IMR-90 (cell line): ENCODE results near the gene FKBP10. TPM values are rescaled to one million over a fixed set of nuclear protein-coding genes. Genes with fewer than 3 reads are reported as not detected.

ENCODE experiments used
- ATAC-seq: fragments of 200-7000 bp; cut with Tn5 transposase; 2 replicates; pipeline ENCODE4 v1.9.1; 2020; ENCODE audit warnings: low read depth, mild to moderate bottlenecking, moderate library complexity
- BruUV-seq: library from RNA; stranded (reverse); fragments of 400-500 nt; replicated peaks from 2 replicates; lab custom pipeline; 2021; lab: Mats Ljungman, UMichigan
- CTCF ChIA-PET: fragments of 300-600 bp; formaldehyde crosslinking; extraction: SDS; loops from one replicate; lab custom pipeline; 2021; ENCODE audit warnings: antibody characterized with exemption; lab: Yijun Ruan, JAX
- POLR2A ChIA-PET: fragments of 300-600 bp; sonication (Branson Sonifier 250); formaldehyde crosslinking; loops from one replicate; lab custom pipeline; 2022; ENCODE audit warnings: antibody characterized with exemption; ENCODE audit not compliant: unreplicated experiment; lab: Charles Lee
- DNase-seq: peaks from one replicate; pipeline ENCODE4 v3.0.0; 2013
- H2AFZ ChIP-seq: replicated peaks from 2 replicates; pipeline ENCODE3; 2013; ENCODE audit warnings: low read length, mild to moderate bottlenecking; ENCODE audit not compliant: poor library complexity
- H2AK5ac ChIP-seq: 2 replicates; pipeline ENCODE4 v1.6.1; 2013; ENCODE audit warnings: low read depth, low read length, inconsistent platforms
- H2AK9ac ChIP-seq: replicated peaks from 2 replicates; pipeline ENCODE3; 2013; ENCODE audit warnings: mild to moderate bottlenecking, low read depth, low read length, moderate library complexity; ENCODE audit not compliant: poor library complexity
- H2BK120ac ChIP-seq: 2 replicates; pipeline ENCODE4 v1.6.1; 2013; ENCODE audit warnings: low read depth, low read length, inconsistent platforms
- H2BK15ac ChIP-seq: 3 replicates; pipeline ENCODE4 v1.6.1; 2013; ENCODE audit warnings: low read depth, low read length, inconsistent platforms
- H2BK20ac ChIP-seq: 2 replicates; pipeline ENCODE4 v1.6.1; 2013; ENCODE audit warnings: low read depth, mild to moderate bottlenecking, inconsistent platforms, low read length, moderate library complexity
- H2BK5ac ChIP-seq: 2 replicates; pipeline ENCODE4 v1.6.1; 2013; ENCODE audit warnings: mild to moderate bottlenecking, low read depth, low read length, inconsistent platforms; ENCODE audit not compliant: poor library complexity, severe bottlenecking
- H3K14ac ChIP-seq: replicated peaks from 2 replicates; pipeline ENCODE4 v1.6.1; 2013; ENCODE audit warnings: low read depth, low read length, inconsistent platforms
- H3K18ac ChIP-seq: 2 replicates; pipeline ENCODE4 v1.6.1; 2013; ENCODE audit warnings: low read depth, low read length, control low read depth
- H3K23ac ChIP-seq: 2 replicates; pipeline ENCODE4 v1.6.1; 2013; ENCODE audit warnings: low read depth, low read length, inconsistent platforms
- H3K27ac ChIP-seq: 2 replicates; pipeline ENCODE4 v1.5.1; 2013; ENCODE audit warnings: mild to moderate bottlenecking, control low read depth, low read length; ENCODE audit not compliant: insufficient read depth
- H3K27me3 ChIP-seq: 2 replicates; pipeline ENCODE4 v1.6.1; 2013; ENCODE audit warnings: low read length; ENCODE audit not compliant: control insufficient read depth, insufficient read depth
- H3K36me3 ChIP-seq: 2 replicates; pipeline ENCODE4 v1.6.1; 2013; ENCODE audit warnings: low read length, mixed read lengths; ENCODE audit not compliant: control insufficient read depth, insufficient read depth
- H3K4ac ChIP-seq: 2 replicates; pipeline ENCODE4 v1.6.1; 2013; ENCODE audit warnings: low read depth, low read length, inconsistent platforms
- H3K4me1 ChIP-seq: 2 replicates; pipeline ENCODE4 v1.6.1; 2013; ENCODE audit warnings: low read length, mixed read lengths; ENCODE audit not compliant: control insufficient read depth, insufficient read depth
- H3K4me2 ChIP-seq: 2 replicates; pipeline ENCODE4 v1.6.1; 2013; ENCODE audit warnings: low read depth, mild to moderate bottlenecking, control low read depth, low read length, moderate library complexity
- H3K4me3 ChIP-seq: 2 replicates; pipeline ENCODE4 v1.5.1; 2013; ENCODE audit warnings: low read depth, mild to moderate bottlenecking, control low read depth, low read length, moderate library complexity; ENCODE audit not compliant: insufficient read depth
- H3K56ac ChIP-seq: 2 replicates; pipeline ENCODE4 v1.6.1; 2013; ENCODE audit warnings: low read length, inconsistent platforms; ENCODE audit not compliant: insufficient read depth; ENCODE audit errors: extremely low read depth
- H3K79me1 ChIP-seq, 2 experiments: 2 replicates each; pipeline ENCODE4 v1.6.1; 2013; ENCODE audit warnings: low read length in 2 of 2, inconsistent platforms in 1 of 2, low read depth in 1 of 2
- H3K9ac ChIP-seq: 2 replicates; pipeline ENCODE4 v1.6.1; 2013; ENCODE audit warnings: low read depth, low read length, control low read depth
- H3K9me1 ChIP-seq: 2 replicates; pipeline ENCODE4 v1.6.1; 2013; ENCODE audit warnings: low read length, inconsistent platforms; ENCODE audit not compliant: insufficient read depth
- H3K9me3 ChIP-seq: 2 replicates; pipeline ENCODE4 v1.6.1; 2013; ENCODE audit warnings: low read length; ENCODE audit not compliant: control insufficient read depth, insufficient read depth
- H4K20me1 ChIP-seq: 2 replicates; pipeline ENCODE4 v1.6.1; 2013; ENCODE audit warnings: low read length, inconsistent platforms; ENCODE audit not compliant: insufficient read depth
- H4K5ac ChIP-seq: 2 replicates; pipeline ENCODE4 v1.6.1; 2013; ENCODE audit warnings: mild to moderate bottlenecking, low read depth, low read length, control low read depth
- H4K8ac ChIP-seq, 2 experiments: 2 replicates each; pipeline ENCODE4 v1.6.1; 2013; ENCODE audit warnings: low read depth in 2 of 2, low read length in 2 of 2, control low read depth in 1 of 2, inconsistent platforms in 1 of 2
- H4K91ac ChIP-seq: 2 replicates; pipeline ENCODE4 v1.6.1; 2013; ENCODE audit warnings: low read depth, low read length, inconsistent platforms; ENCODE audit not compliant: insufficient read depth
- BHLHE40 ChIP-seq: fragments of 150-350 bp; IDR thresholded peaks from 2 replicates; pipeline ENCODE4 v1.6.1; 2016; ENCODE audit warnings: mild to moderate bottlenecking, low read depth, low read length
- CEBPB ChIP-seq: IDR thresholded peaks from 2 replicates; pipeline ENCODE4 v1.6.1; 2012; ENCODE audit warnings: low read depth, low read length, improper control_type of control experiment
- CHD1 ChIP-seq: IDR thresholded peaks from 2 replicates; pipeline ENCODE4 v1.6.1; 2012; ENCODE audit warnings: low read depth, low read length, improper control_type of control experiment
- FOS ChIP-seq: fragments of 150-350 bp; IDR thresholded peaks from 2 replicates; pipeline ENCODE4 v1.6.1; 2016; ENCODE audit warnings: low read depth, low read length
- MAFK ChIP-seq: IDR thresholded peaks from 2 replicates; pipeline ENCODE4 v1.6.1; 2012; ENCODE audit warnings: low read depth, low read length, improper control_type of control experiment
- MAZ ChIP-seq: IDR thresholded peaks from 2 replicates; pipeline ENCODE4 v1.6.1; 2012; ENCODE audit warnings: low read depth, mild to moderate bottlenecking, low read length, improper control_type of control experiment, moderate library complexity, borderline replicate concordance
- MXI1 ChIP-seq: IDR thresholded peaks from 2 replicates; pipeline ENCODE4 v1.6.1; 2012; ENCODE audit warnings: low read depth, mild to moderate bottlenecking, low read length, moderate library complexity, borderline replicate concordance
- NFE2L2 ChIP-seq: fragments of 150-350 bp; IDR thresholded peaks from 2 replicates; pipeline ENCODE4 v1.6.1; 2016; ENCODE audit warnings: low read depth, mild to moderate bottlenecking, low read length
- POLR2A ChIP-seq: IDR thresholded peaks from 2 replicates; pipeline ENCODE4 v1.6.1; 2012; ENCODE audit warnings: mild to moderate bottlenecking, low read depth, low read length
- RAD21 ChIP-seq: IDR thresholded peaks from 2 replicates; pipeline ENCODE4 v1.6.1; 2012; ENCODE audit warnings: low read length, improper control_type of control experiment
- RCOR1 ChIP-seq: IDR thresholded peaks from 2 replicates; pipeline ENCODE4 v1.6.1; 2012; ENCODE audit warnings: mild to moderate bottlenecking, low read length, improper control_type of control experiment; ENCODE audit not compliant: insufficient replicate concordance
- RFX5 ChIP-seq: IDR thresholded peaks from 2 replicates; pipeline ENCODE4 v1.8.0; 2012; ENCODE audit warnings: low read depth, mild to moderate bottlenecking, low read length, moderate library complexity
- SMC3 ChIP-seq: fragments of 150-350 bp; IDR thresholded peaks from 2 replicates; pipeline ENCODE4 v1.6.1; 2016; ENCODE audit warnings: low read depth, mild to moderate bottlenecking, antibody characterized with exemption, low read length, moderate library complexity
- WGBS, 2 experiments: methylation state at CpG; one replicate each; pipeline versions ENCODE4 v1.1.5 to v1.1.7; 2013; ENCODE audit warnings: missing lambda C conversion rate in 2 of 2; ENCODE audit not compliant: insufficient read length in 1 of 2; ENCODE audit errors: extremely low coverage in 2 of 2; 5-methylcytosine and 5-hydroxymethylcytosine counted together
- dilution Hi-C: fragments of 300-500 bp; cut with HindIII; formaldehyde crosslinking; loops from one replicate; pipeline ENCODE4 v1.14.3; 2018; ENCODE audit warnings: low sequenced_read_pairs; ENCODE audit not compliant: unreplicated experiment
- in situ Hi-C: fragments of 300-500 bp; cut with MboI; formaldehyde crosslinking; loops from 3 replicates; pipeline ENCODE4 v1.14.3; 2019; ENCODE audit warnings: low sequenced_read_pairs, inconsistent platforms, mixed read lengths
- intact Hi-C: fragments of 100-400 bp; cut with micrococcal nuclease; formaldehyde crosslinking; loops from 2 replicates; pipeline ENCODE4 v1.10.0; 2022
- polyA plus RNA-seq, 3 experiments: library from polyadenylated mRNA; depleted of rRNA; stranded (reverse); fragments of >200 nt; gene quantifications; 2 replicates each; pipeline ENCODE4 v1.2.3, GENCODE V29; 2012; ENCODE audit warnings: low replicate concordance in 1 of 3
- total RNA-seq: library from RNA; depleted of rRNA; stranded (reverse); fragments of >200 nt; gene quantifications from 2 replicates; pipeline ENCODE4 v1.2.3, GENCODE V29; 2012
- TF ChIP-seq, protein P1 (sequence below): conservative IDR thresholded peaks from 2 replicates; pipeline ENCODE4 v1.5.1; 2012; ENCODE audit warnings: mild to moderate bottlenecking, low read depth, low read length, improper control_type of control experiment
- TF ChIP-seq, protein P2 (sequence below): fragments of 150-350 bp; IDR thresholded peaks from 2 replicates; pipeline ENCODE4 v1.6.1; 2016; ENCODE audit warnings: low read depth, mild to moderate bottlenecking, low read length, moderate library complexity, borderline replicate concordance

FKBP10 gene
- total and polyA plus RNA-seq, 2 of the 4 experiments (the other 2 are of a cell fraction): 170 to 984 TPM

DNA sequence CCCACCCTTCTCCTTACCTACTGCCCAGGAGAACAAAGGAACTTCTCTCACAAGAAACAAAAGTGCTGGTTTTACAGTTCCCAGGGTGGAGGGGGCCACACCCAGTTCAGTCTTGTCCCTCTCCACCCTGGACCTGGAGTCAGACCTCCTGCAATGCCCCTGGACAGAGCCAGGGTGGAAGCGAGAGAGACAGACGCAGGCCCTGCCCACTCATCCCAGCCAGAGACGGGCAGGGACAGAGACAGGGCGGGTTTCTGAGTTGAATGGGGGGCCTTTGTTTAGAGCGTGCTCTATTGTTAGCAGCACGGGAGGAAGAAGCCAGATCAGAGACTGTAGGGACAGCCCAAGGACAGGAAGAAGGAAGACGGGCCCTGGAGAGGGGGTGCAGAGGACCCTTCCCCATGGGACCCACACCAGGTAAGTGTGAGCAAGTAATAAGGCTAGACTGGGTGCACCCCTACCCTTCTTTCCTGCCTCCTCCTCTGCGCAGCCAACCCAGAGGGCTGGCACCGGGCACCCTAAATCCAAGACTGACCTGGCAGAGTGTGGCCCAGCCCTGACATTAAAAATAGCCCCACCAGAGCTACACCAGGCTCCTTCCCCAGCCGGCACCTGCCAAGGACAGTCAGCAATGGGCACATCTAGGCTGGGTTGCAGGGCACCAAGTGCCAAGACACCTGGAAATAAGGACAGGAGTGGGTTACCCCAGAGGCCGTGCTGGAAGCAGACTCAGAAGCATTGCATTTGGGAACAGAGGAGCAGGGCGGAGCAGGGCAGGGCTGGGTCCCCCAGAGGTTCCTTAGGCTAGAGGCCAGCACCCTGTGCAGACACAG is 37.2 kb upstream of the FKBP10 start:
- no peak overlapping the region for H4K5ac ChIP-seq
- no peak overlapping the region for H4K91ac ChIP-seq
- 90% methylated on average over 2 of the region's 12 CpGs; no CpG with 5 or more reads in 1 of the 2 experiments for WGBS, 2 experiments
- no peak overlapping the region for H3K23ac ChIP-seq
- 0 out of 2 replicates have a peak overlapping the region, but pooled peaks have one; percentile 19 for H3K14ac ChIP-seq
- ChIA-PET CTCF (interaction anchor here (0.7 kb wide), 1 partner anchor 11 kb away, joined by 3 read pairs; the partner anchor contains the start of gene JUP), POLR2A (no interaction called here)
- no peak overlapping the region; a peak in 1 of 4 replicates for H4K8ac ChIP-seq
- no peaks in the 10 kb centered on the region for H3K27me3 ChIP-seq
- no peaks in the 10 kb centered on the region for H3K9me3 ChIP-seq
- intact Hi-C loops (no loop called here), dilution Hi-C loops (no loop called here), in situ Hi-C loops (no loop called here)
- H4K20me1 ChIP-seq: peaks cover 31% of the 10 kb centered on the region
- no peak overlapping the region for H2AK9ac ChIP-seq
- no peak overlapping the region for H3K4me2 ChIP-seq
- H3K9me1 ChIP-seq: peaks cover 27% of the 10 kb centered on the region
- no peak for DNase-seq
- H2BK15ac ChIP-seq: no peak overlapping the region; the same call in 2 of the 3 replicates
- H2BK20ac ChIP-seq: no peak overlapping the region
- H3K79me1 ChIP-seq: peaks cover 14 to 65% of the 10 kb centered on the region in 2 experiments; a peak in 3 of 4 replicates
- H3K4me1 ChIP-seq: peaks cover 25% of the 10 kb centered on the region
- peak overlapping the region; percentile 4; the same call in 1 of the 2 replicates for H2BK120ac ChIP-seq
- no peak overlapping the region for H3K9ac ChIP-seq
- BruUV-seq: no TSS peak
- H2BK5ac ChIP-seq: no peak overlapping the region
- no peak overlapping the region for H3K4me3 ChIP-seq
- no peak overlapping the region for H3K27ac ChIP-seq
- H3K4ac ChIP-seq: peak overlapping the region; percentile 60
- H3K36me3 ChIP-seq: peaks cover 24% of the 10 kb centered on the region
- no peak overlapping the region for H3K18ac ChIP-seq
- ATAC-seq: no peak
- no peak overlapping the region for H2AFZ ChIP-seq
- peak overlapping the region; percentile 65 for H2AK5ac ChIP-seq
- H3K56ac ChIP-seq: no peak overlapping the region
- TF ChIP-seq NFE2L2: no peak
- TF ChIP-seq, protein P1, sequence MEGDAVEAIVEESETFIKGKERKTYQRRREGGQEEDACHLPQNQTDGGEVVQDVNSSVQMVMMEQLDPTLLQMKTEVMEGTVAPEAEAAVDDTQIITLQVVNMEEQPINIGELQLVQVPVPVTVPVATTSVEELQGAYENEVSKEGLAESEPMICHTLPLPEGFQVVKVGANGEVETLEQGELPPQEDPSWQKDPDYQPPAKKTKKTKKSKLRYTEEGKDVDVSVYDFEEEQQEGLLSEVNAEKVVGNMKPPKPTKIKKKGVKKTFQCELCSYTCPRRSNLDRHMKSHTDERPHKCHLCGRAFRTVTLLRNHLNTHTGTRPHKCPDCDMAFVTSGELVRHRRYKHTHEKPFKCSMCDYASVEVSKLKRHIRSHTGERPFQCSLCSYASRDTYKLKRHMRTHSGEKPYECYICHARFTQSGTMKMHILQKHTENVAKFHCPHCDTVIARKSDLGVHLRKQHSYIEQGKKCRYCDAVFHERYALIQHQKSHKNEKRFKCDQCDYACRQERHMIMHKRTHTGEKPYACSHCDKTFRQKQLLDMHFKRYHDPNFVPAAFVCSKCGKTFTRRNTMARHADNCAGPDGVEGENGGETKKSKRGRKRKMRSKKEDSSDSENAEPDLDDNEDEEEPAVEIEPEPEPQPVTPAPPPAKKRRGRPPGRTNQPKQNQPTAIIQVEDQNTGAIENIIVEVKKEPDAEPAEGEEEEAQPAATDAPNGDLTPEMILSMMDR: no peak
- TF ChIP-seq BHLHE40: no peak
- no peak for TF ChIP-seq CEBPB
- no peak for TF ChIP-seq MAFK
- TF ChIP-seq MAZ: no peak
- TF ChIP-seq FOS: no peak
- no peak for TF ChIP-seq RCOR1
- no peak for TF ChIP-seq SMC3
- no peak for TF ChIP-seq POLR2A
- TF ChIP-seq MXI1: no peak
- TF ChIP-seq, protein P2, sequence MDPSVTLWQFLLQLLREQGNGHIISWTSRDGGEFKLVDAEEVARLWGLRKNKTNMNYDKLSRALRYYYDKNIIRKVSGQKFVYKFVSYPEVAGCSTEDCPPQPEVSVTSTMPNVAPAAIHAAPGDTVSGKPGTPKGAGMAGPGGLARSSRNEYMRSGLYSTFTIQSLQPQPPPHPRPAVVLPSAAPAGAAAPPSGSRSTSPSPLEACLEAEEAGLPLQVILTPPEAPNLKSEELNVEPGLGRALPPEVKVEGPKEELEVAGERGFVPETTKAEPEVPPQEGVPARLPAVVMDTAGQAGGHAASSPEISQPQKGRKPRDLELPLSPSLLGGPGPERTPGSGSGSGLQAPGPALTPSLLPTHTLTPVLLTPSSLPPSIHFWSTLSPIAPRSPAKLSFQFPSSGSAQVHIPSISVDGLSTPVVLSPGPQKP: no peak
- TF ChIP-seq RAD21: no peak
- no peak for TF ChIP-seq CHD1
- no peak for TF ChIP-seq RFX5
